Omental fat pad (tissue), 4 donors: ENCODE data around the gene ZXDA. TPM values are rescaled to one million over a fixed set of nuclear protein-coding genes. Genes with fewer than 3 reads are reported as not detected.
"Not testable (repeated sequence)": the region's sequence is repeated elsewhere in the genome, so short reads cannot be mapped to it uniquely, and the experiment has no call there.

Experiments
- ATAC-seq: fragments of 150-250 bp; one replicate; pipeline ENCODE4 v1.9.1; 2016; ENCODE audit warnings: mild to moderate bottlenecking, moderate library complexity; ENCODE audit not compliant: low FRiP score
- DNase-seq: peaks from one replicate; pipeline ENCODE4 v3.0.0-alpha.2; 2019; ENCODE audit warnings: low spot score
- CTCF ChIP-seq, 3 donors: fragments of 450-650 bp; IDR thresholded peaks; one replicate each; pipeline ENCODE4 v1.5.1; 2016 to 2017; ENCODE audit warnings: antibody characterized with exemption in 3 of 3, mild to moderate bottlenecking in 3 of 3, moderate library complexity in 2 of 3
- total RNA-seq, 4 donors: library from RNA; depleted of rRNA; stranded (reverse); fragments of >200 nt; gene quantifications; one replicate each; pipeline ENCODE4 v1.1.0, GENCODE V29; 2016

The ZXDA gene
- total RNA-seq, 4 donors from 2014 or later = 4.7 to 12.9 (median 5.1) TPM

GRCh38 chrX:57925806-57926205 is 15.5 kb upstream of the ZXDA start:
- no peak for DNase-seq
- no peak for ATAC-seq
- no peak for TF ChIP-seq CTCF (IDR thresholded peaks at IDR 0.05)

- TF ChIP-seq CTCF (IDR thresholded peaks at IDR 0.05) = no peak
- ATAC-seq (no peak), DNase-seq (no peak)
Measured at GRCh38 chrX:57918750-57919436, 8.6 kb upstream of the ZXDA start.

- TF ChIP-seq CTCF (IDR thresholded peaks at IDR 0.05) = no peak
- DNase-seq (no peak), ATAC-seq (no peak)
Measured at GRCh38 chrX:57915680-57916079, 5.4 kb upstream of the ZXDA start.

GRCh38 chrX:57909595-57910286 is 517 bp downstream of the ZXDA start:
- not testable (repeated sequence) for DNase-seq
- ATAC-seq = peak; percentile 73

- not testable (repeated sequence) for ATAC-seq, DNase-seq
Measured at GRCh38 chrX:57908972-57909594, 1.2 kb downstream of the ZXDA start.

- no peak for TF ChIP-seq CTCF (IDR thresholded peaks at IDR 0.05)
- DNase-seq = no peak
- ATAC-seq = no peak
Measured at GRCh38 chrX:57906790-57907189, 3.5 kb downstream of the ZXDA start.

GRCh38 chrX:57905141-57905540 is 5.1 kb downstream of the ZXDA start:
- DNase-seq (no peak), ATAC-seq (no peak)
- no peak for TF ChIP-seq CTCF (IDR thresholded peaks at IDR 0.05)
